Urothelium cell line (cell line): ENCODE results near the gene FOXD1.
"Not testable (repeated sequence)": the region's sequence is repeated elsewhere in the genome, so short reads cannot be mapped to it uniquely, and the experiment has no call there.

ENCODE experiments used
- DNase-seq: peaks from one replicate; pipeline ENCODE4 v3.0.0; 2011; ENCODE audit warnings: low spot score, mixed read lengths
- FAIRE-seq: peaks from 2 replicates; lab custom pipeline; 2011; peaks lifted over from hg19 to GRCh38; lab: Jason Lieb, UNC

FOXD1 gene

DNA sequence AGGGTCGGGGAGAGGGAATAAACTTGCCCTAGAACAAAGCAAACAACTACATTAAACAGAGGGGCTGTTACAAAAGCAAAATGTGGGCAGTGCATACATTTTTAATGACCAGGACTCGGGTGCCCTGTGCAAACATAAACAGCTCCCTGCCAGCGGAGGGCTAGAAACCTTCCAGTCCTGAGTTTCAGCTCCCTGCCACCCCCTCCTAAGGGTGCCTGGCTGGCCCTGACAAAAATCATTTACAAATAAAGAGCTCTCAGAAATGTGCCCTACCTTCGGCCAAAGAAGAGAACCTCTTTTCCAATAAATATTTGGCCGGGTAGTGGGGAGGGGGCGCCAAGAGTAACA, 29.5 kb downstream of the FOXD1 start:
- DNase-seq (no peak), FAIRE-seq (no peak)

DNA sequence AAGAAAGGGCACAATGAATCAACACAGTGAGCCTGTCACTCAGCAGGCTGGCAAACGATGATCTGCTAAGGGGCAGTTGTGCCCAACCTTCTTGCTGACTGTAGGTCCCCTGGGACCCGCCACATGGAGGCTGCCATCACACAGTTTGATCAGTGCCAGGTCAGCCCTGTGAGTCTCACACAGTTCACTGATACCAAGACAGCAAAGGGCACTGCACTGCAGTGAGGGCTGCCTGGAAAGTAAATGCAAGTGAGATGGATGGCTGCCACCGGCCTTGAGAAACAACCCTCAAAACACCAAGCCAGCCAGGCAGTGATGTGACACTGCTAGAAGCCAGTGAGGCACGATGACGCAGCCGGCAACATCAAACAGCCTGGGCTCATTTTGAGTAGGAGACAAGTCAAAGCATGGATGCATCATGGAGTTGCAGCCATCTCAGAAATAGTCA, 30.3 kb downstream of the FOXD1 start:
- no peak for FAIRE-seq
- no peak for DNase-seq

GRCh38 chr5:73417303-73418034, 31.1 kb downstream of the FOXD1 start:
- no peak for FAIRE-seq
- DNase-seq: peak; percentile 39

GRCh38 chr5:73415617-73416016, 33.0 kb downstream of the FOXD1 start:
- no peak for FAIRE-seq
- DNase-seq: no peak

DNA sequence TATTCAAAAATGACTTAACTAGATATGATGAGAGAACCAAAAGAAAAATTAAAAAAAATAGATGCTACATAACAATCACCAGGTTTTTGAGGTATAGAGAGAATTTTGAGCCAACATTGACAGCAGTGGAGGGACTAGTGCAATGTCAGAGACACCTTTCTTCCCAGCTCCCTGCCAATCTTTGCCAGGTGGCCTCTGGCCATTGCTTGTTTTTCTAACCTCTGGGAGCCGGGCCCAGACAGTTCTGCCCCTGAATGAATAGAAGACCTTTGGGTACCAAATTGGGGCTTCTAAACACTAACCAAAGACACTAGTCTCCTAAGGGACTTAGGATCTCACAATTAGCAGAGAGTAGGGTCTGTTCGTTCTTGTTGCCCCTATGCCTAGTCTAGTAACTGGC, 33.4 kb downstream of the FOXD1 start:
- DNase-seq: no peak
- FAIRE-seq: no peak

DNA sequence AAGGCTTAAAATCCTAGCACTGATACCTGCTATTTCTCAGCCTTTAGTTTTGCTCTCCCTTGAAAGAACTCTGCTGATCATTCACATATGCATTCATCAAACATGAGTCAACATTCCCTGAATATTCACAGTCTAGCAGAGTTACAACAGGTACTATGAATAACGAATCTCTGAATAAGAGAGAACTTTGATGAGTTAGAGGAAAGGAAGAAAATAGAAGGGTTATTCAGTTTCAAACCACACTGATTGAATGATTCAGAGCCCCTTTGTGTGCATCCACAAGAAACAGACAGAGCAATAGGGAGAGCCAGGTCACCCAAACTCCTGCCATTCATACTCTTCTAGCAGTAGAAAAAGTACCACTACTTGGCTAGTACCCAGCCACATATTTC, 36.0 kb downstream of the FOXD1 start:
- no peak for FAIRE-seq

GRCh38 chr5:73411936-73412596, 36.5 kb downstream of the FOXD1 start:
- FAIRE-seq (no peak), DNase-seq (peak; percentile 14)

More for the DNA sequence above, 36.0 kb downstream of the FOXD1 start:
- DNase-seq: peak; percentile 75

GRCh38 chr5:73409927-73410326, 38.6 kb downstream of the FOXD1 start:
- not testable (repeated sequence) for FAIRE-seq, DNase-seq

- no peak for FAIRE-seq
- DNase-seq: no peak
Measured at GRCh38 chr5:73405691-73406090, 42.9 kb downstream of the FOXD1 start.

DNA sequence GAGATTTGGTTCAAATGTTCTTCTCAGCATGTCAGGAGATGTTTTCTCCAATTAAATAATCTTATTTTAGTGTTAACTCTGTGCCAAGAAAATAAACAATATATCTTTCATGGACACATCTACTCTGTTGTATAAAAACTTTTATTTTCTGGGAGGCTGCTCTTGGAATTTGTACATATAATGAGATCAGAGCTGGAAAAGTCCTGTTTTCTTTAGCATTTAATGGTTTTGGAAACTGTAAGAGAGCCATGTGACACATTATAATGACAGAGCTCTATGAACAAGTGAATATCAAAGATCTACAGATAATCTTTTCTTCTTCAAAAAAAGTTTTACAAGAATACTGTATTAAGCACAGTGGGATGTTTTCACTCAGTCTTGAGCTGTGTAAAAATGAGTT, 48.8 kb downstream of the FOXD1 start:
- no peak for FAIRE-seq

More for the DNA sequence above, 48.8 kb downstream of the FOXD1 start:
- DNase-seq: no peak
